ENCODE data around the gene GPR108.

Gene GPR108

GRCh38 chr19:6723108-6723618 lies 14.2 kb downstream of the GPR108 start:
- ChIA-PET CTCF (interaction anchor here (0.6 kb wide), 1 partner anchor 15 kb away, joined by 3 read pairs; no protein-coding TSS in a partner anchor), POLR2A (no interaction called here)
- no peak for TF ChIP-seq ZNF384 (IDR thresholded peaks at IDR 0.05)
- no peak for DNase-seq (ENCODE audit: extremely low spot score)

GRCh38 chr19:6721773-6722172 lies 15.6 kb downstream of the GPR108 start:
- TF ChIP-seq ZNF384 (IDR thresholded peaks at IDR 0.05) (no peak), HDGF (IDR thresholded peaks at IDR 0.05; ENCODE audit: borderline replicate concordance) (no peak), FOXM1 (IDR thresholded peaks at IDR 0.05; ENCODE audit: borderline replicate concordance) (no peak), BHLHE40 (IDR thresholded peaks at IDR 0.05; ENCODE audit: borderline replicate concordance) (no peak), TARDBP (IDR thresholded peaks at IDR 0.05) (no peak), FOXA1 (IDR thresholded peaks at IDR 0.05) (no peak)
- CTCF ChIA-PET, result no interaction called here
- DNase-seq (ENCODE audit: extremely low spot score), result no peak
- POLR2A ChIA-PET, result no interaction called here

GRCh38 chr19:6721138-6721474 lies 16.3 kb downstream of the GPR108 start:
- CTCF ChIA-PET, result no interaction called here
- POLR2A ChIA-PET, result no interaction called here
- TF ChIP-seq NFRKB (IDR thresholded peaks at IDR 0.05) (no peak), FOXA1 (IDR thresholded peaks at IDR 0.05) (no peak), FOXM1 (IDR thresholded peaks at IDR 0.05; ENCODE audit: borderline replicate concordance) (no peak), FOXK2 (IDR thresholded peaks at IDR 0.05) (no peak), BHLHE40 (IDR thresholded peaks at IDR 0.05; ENCODE audit: borderline replicate concordance) (no peak), LEF1 (IDR thresholded peaks at IDR 0.05; ENCODE audit: borderline replicate concordance) (no peak), SUZ12 (IDR thresholded peaks at IDR 0.05) (no peak), CTBP1 (IDR thresholded peaks at IDR 0.05; ENCODE audit: borderline replicate concordance) (no peak), HDGF (IDR thresholded peaks at IDR 0.05; ENCODE audit: borderline replicate concordance) (no peak), PKNOX1 (IDR thresholded peaks at IDR 0.05) (no peak), ZNF384 (IDR thresholded peaks at IDR 0.05) (no peak), L3MBTL2 (conservative IDR thresholded peaks at IDR 0.05) (no peak), ARNT (IDR thresholded peaks at IDR 0.05) (no peak)
- no peak for DNase-seq (ENCODE audit: extremely low spot score)

GRCh38 chr19:6720369-6721137 lies 16.8 kb downstream of the GPR108 start, which contains the start of gene C3:
Gene C3 (minus strand): TSS chr19:6720650. CDS start chr19:6720589, 61 bp downstream.
- TF ChIP-seq FOXM1 (IDR thresholded peaks at IDR 0.05; ENCODE audit: borderline replicate concordance), result no peak
- no peak for TF ChIP-seq LEF1 (IDR thresholded peaks at IDR 0.05; ENCODE audit: borderline replicate concordance)
- no peak for TF ChIP-seq CTBP1 (IDR thresholded peaks at IDR 0.05; ENCODE audit: borderline replicate concordance)
- TF ChIP-seq PKNOX1 (IDR thresholded peaks at IDR 0.05), result no peak
- no peak for TF ChIP-seq FOXK2 (IDR thresholded peaks at IDR 0.05)
- TF ChIP-seq SUZ12 (IDR thresholded peaks at IDR 0.05), result no peak
- no peak for TF ChIP-seq L3MBTL2 (conservative IDR thresholded peaks at IDR 0.05)
- no peak for TF ChIP-seq BHLHE40 (IDR thresholded peaks at IDR 0.05; ENCODE audit: borderline replicate concordance)
- TF ChIP-seq SP1 (IDR thresholded peaks at IDR 0.05), result no peak
- TF ChIP-seq FOXA1 (IDR thresholded peaks at IDR 0.05), result no peak
- no peak for TF ChIP-seq ZNF384 (IDR thresholded peaks at IDR 0.05)
- TF ChIP-seq ELF4 (IDR thresholded peaks at IDR 0.05), result no peak
- no peak for TF ChIP-seq TARDBP (IDR thresholded peaks at IDR 0.05)
- no peak for TF ChIP-seq HDGF (IDR thresholded peaks at IDR 0.05; ENCODE audit: borderline replicate concordance)
- TF ChIP-seq ARNT (IDR thresholded peaks at IDR 0.05), result no peak
- no peak for TF ChIP-seq NFRKB (IDR thresholded peaks at IDR 0.05)
- no peak for DNase-seq (ENCODE audit: extremely low spot score)
- ChIA-PET CTCF (no interaction called here), POLR2A (no interaction called here)

- TF ChIP-seq HDGF (IDR thresholded peaks at IDR 0.05; ENCODE audit: borderline replicate concordance) (no peak), TARDBP (IDR thresholded peaks at IDR 0.05) (no peak), ARNT (IDR thresholded peaks at IDR 0.05) (no peak), FOXM1 (IDR thresholded peaks at IDR 0.05; ENCODE audit: borderline replicate concordance) (no peak), L3MBTL2 (conservative IDR thresholded peaks at IDR 0.05) (no peak), BHLHE40 (IDR thresholded peaks at IDR 0.05; ENCODE audit: borderline replicate concordance) (no peak)
- no peak for DNase-seq (ENCODE audit: extremely low spot score)
- ChIA-PET CTCF (no interaction called here), POLR2A (no interaction called here)
Observed at GRCh38 chr19:6719992-6720368, 17.4 kb downstream of the GPR108 start.

- POLR2A ChIA-PET, result no interaction called here
- TF ChIP-seq SUZ12 (IDR thresholded peaks at IDR 0.05), result no peak
- TF ChIP-seq BHLHE40 (IDR thresholded peaks at IDR 0.05; ENCODE audit: borderline replicate concordance), result no peak
- TF ChIP-seq FOXK2 (IDR thresholded peaks at IDR 0.05), result no peak
- no peak for TF ChIP-seq FOXA1 (IDR thresholded peaks at IDR 0.05)
- TF ChIP-seq HDGF (IDR thresholded peaks at IDR 0.05; ENCODE audit: borderline replicate concordance), result no peak
- no peak for TF ChIP-seq LEF1 (IDR thresholded peaks at IDR 0.05; ENCODE audit: borderline replicate concordance)
- no peak for TF ChIP-seq PKNOX1 (IDR thresholded peaks at IDR 0.05)
- TF ChIP-seq ARNT (IDR thresholded peaks at IDR 0.05), result no peak
- TF ChIP-seq FOXM1 (IDR thresholded peaks at IDR 0.05; ENCODE audit: borderline replicate concordance), result no peak
- no peak for TF ChIP-seq SP1 (IDR thresholded peaks at IDR 0.05)
- no peak for TF ChIP-seq TARDBP (IDR thresholded peaks at IDR 0.05)
- TF ChIP-seq ZNF384 (IDR thresholded peaks at IDR 0.05), result no peak
- no peak for TF ChIP-seq CTBP1 (IDR thresholded peaks at IDR 0.05; ENCODE audit: borderline replicate concordance)
- no peak for TF ChIP-seq NFRKB (IDR thresholded peaks at IDR 0.05)
- no peak for TF ChIP-seq ELF4 (IDR thresholded peaks at IDR 0.05)
- TF ChIP-seq L3MBTL2 (conservative IDR thresholded peaks at IDR 0.05), result no peak
- CTCF ChIA-PET, result no interaction called here
- DNase-seq (ENCODE audit: extremely low spot score), result no peak
Observed at GRCh38 chr19:6719540-6719861, 17.9 kb downstream of the GPR108 start.
